CD8-positive, alpha-beta memory T cell (primary cell): Measurements from ENCODE around the gene MARK3. TPM values are rescaled to one million over a fixed set of nuclear protein-coding genes. Genes with fewer than 3 reads are reported as not detected.

ENCODE experiments used
- CTCF ChIA-PET: fragments of 350-600 bp; sonication (Branson Sonifier 250); formaldehyde crosslinking; loops from one replicate; lab custom pipeline; 2021; ENCODE audit warnings: antibody characterized with exemption; lab: Charles Lee
- POLR2A ChIA-PET: fragments of 350-600 bp; sonication (Branson Sonifier 250); formaldehyde crosslinking; loops from one replicate; lab custom pipeline; 2021; ENCODE audit warnings: antibody characterized with exemption; lab: Charles Lee
- DNase-seq, 5 donors: peaks; one replicate each; pipeline versions ENCODE4 v3.0.0 to v3.0.0-alpha.2; 2020 to 2022; ENCODE audit warnings: mixed read lengths in 1 of 5
- H3K27ac ChIP-seq: one replicate; pipeline ENCODE4 v1.7.0; 2013; ENCODE audit warnings: low read depth, mild to moderate bottlenecking, low read length, moderate library complexity
- H3K27me3 ChIP-seq: 2 replicates; pipeline ENCODE4 v1.7.0; 2013; ENCODE audit warnings: low read length, mild to moderate bottlenecking; ENCODE audit not compliant: insufficient read depth, poor library complexity, severe bottlenecking
- H3K36me3 ChIP-seq: 2 replicates; pipeline ENCODE4 v1.7.0; 2013; ENCODE audit warnings: mild to moderate bottlenecking, low read length, moderate library complexity; ENCODE audit not compliant: insufficient read depth
- H3K4me1 ChIP-seq: 2 replicates; pipeline ENCODE4 v1.7.0; 2013; ENCODE audit warnings: mild to moderate bottlenecking, low read length, moderate library complexity; ENCODE audit not compliant: insufficient read depth
- H3K4me3 ChIP-seq: 2 replicates; pipeline ENCODE4 v1.7.0; 2013; ENCODE audit warnings: mild to moderate bottlenecking, low read length
- H3K9me3 ChIP-seq: 2 replicates; pipeline ENCODE4 v1.7.0; 2013; ENCODE audit warnings: mild to moderate bottlenecking, low read length
- H3K27ac Mint-ChIP-seq, 8 donors: one replicate each; pipeline ENCODE4 v1.8.0; 2020 to 2021; ENCODE audit warnings: mixed read lengths in 8 of 8, mild to moderate bottlenecking in 6 of 8, inconsistent platforms in 3 of 8, moderate library complexity in 3 of 8
- H3K27me3 Mint-ChIP-seq, 2 donors: one replicate each; pipeline ENCODE4 v1.8.0; 2020 to 2021; ENCODE audit warnings: mixed read lengths in 2 of 2, mild to moderate bottlenecking in 1 of 2, moderate library complexity in 1 of 2
- H3K36me3 Mint-ChIP-seq, 3 donors: one replicate each; pipeline ENCODE4 v1.8.0; 2020 to 2021; ENCODE audit warnings: mixed read lengths in 3 of 3, inconsistent platforms in 1 of 3, mild to moderate bottlenecking in 1 of 3
- H3K4me1 Mint-ChIP-seq, 3 donors: one replicate each; pipeline ENCODE4 v1.8.0; 2020 to 2021; ENCODE audit warnings: mixed read lengths in 3 of 3, inconsistent platforms in 1 of 3, mild to moderate bottlenecking in 1 of 3
- H3K4me3 Mint-ChIP-seq, 7 donors: one replicate each; pipeline ENCODE4 v1.8.0; 2020 to 2021; ENCODE audit warnings: mixed read lengths in 7 of 7, mild to moderate bottlenecking in 6 of 7, moderate library complexity in 4 of 7, inconsistent platforms in 2 of 7
- H3K9me3 Mint-ChIP-seq, 5 donors: one replicate each; pipeline ENCODE4 v1.8.0; 2020 to 2022; ENCODE audit warnings: mixed read lengths in 5 of 5, mild to moderate bottlenecking in 3 of 5, moderate library complexity in 2 of 5, inconsistent platforms in 1 of 5
- polyA plus RNA-seq: library from polyadenylated mRNA; unstranded; fragments of 300-500 nt; fragmentation: Illumina TruSeq; gene quantifications from one replicate; pipeline ENCODE4 v1.2.3, GENCODE V29; 2021
- total RNA-seq, 2 experiments: library from RNA; stranded (reverse); gene quantifications; one replicate each; pipeline ENCODE4 v1.2.3, GENCODE V29; 2021

Gene MARK3
- total and polyA plus RNA-seq, 3 experiments from 2014 or later = 45.7 to 92.7 (median 91.9) TPM

DNA sequence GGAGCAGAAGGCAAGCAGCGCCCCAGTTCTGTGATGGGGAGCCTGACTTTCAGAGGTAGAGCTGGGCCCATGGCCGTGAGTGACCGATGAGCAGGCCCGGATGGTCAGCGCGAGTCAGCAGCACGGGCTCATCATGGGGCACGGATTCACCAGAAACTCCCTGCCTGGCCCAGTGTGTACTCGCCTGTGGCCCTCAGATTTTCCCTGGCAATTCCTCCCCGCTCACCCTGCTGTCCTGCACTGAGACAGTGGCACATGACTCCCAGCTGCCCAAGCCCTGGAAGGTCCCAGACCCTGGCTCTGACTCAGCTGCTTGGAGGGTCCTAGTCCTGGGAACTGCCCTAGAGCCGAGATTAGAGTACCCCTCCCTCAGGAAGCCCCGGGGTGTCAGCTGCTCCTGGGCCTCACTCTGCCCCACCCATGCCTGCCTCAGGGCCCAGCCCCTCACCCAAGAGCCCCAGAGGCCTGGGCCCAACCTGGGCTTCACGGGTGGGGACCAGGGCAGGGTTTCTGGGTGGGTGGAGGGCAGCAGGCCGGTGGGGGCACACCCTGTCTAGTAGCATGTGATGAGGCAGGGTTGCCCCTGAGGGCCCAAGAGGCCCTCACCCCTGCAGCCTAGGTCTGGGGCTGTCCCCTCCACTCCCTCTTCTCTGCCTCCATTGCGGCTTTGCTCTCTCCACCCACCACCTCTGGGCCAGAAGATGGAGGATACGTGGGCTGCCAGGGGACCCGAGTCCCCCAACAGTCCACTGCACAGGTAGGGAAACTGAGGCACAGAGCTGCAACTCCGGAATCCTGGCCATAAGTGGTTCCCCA is 152.2 kb downstream of the MARK3 start:
- Histone ChIP-seq H3K4me1 (no peaks in the 10 kb centered on the region), H3K36me3 (no peaks in the 10 kb centered on the region), H3K27me3 (no peaks in the 10 kb centered on the region), H3K4me3 (no peak overlapping the region), H3K27ac (no peak overlapping the region), H3K9me3 (no peaks in the 10 kb centered on the region)
- Mint-ChIP-seq H3K27me3 (peaks cover 0 to 2% of the 10 kb centered on the region in 2 donors), H3K27ac (peak overlapping the region in 1 of 8 donors; percentile 39), H3K9me3 (no peaks in the 10 kb centered on the region), H3K4me1 (no peaks in the 10 kb centered on the region), H3K4me3 (no peak overlapping the region), H3K36me3 (peaks cover 0 to 14% (median 0%) of the 10 kb centered on the region in 3 donors)
- DNase-seq = no peak
- CTCF ChIA-PET = interaction anchor here (1.6 kb wide), 1 partner anchor 9 kb away, joined by 5 read pairs; no protein-coding TSS in a partner anchor
- POLR2A ChIA-PET = interaction anchor here (0.5 kb wide), 1 partner anchor 540 kb away, joined by 3 read pairs; no protein-coding TSS in a partner anchor

DNA sequence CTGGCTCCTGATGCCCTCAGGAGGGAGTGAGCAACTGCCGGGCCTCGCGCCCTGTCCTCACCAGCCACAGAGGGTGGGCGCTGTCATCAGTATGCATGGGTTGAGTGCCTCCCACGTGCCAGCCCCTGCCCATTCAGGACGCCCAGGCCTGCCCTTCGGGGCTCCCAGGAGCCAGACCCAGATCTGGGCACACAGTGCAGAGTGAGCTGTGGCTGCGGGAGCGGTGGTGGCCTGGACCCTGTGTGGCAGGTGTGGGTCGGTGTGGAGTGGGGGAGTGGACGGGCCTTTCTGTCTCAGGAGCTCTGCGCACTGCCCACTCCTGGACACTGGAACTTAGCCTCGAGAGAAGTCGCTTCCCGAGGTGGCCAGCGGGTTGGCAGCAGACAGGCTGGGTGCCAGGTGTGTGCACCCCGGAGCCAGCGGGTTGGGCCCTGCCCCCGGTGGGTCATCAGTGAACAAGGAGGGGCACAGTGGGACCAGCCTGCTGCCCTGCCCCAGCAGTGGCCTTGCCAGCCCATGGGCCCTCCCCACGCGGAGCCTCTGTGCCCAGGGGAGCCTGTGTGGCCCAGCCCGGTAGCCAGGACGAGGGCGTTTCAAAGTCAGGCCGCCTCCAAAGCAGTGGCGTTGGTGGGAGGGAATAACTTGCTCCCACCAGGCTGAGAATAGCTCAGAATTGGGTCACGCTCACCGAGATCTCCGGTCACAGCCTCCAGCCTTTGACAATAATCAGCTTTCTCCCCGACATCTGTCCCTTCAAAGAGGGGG is 153.3 kb downstream of the MARK3 start:
- no peaks in the 10 kb centered on the region for H3K36me3 ChIP-seq
- H3K27ac ChIP-seq = no peak overlapping the region
- no peaks in the 10 kb centered on the region for H3K9me3 Mint-ChIP-seq
- no peaks in the 10 kb centered on the region for H3K9me3 ChIP-seq
- no peak for DNase-seq
- H3K4me3 ChIP-seq = no peak overlapping the region
- no peak overlapping the region for H3K27ac Mint-ChIP-seq
- ChIA-PET CTCF (no interaction called here), POLR2A (interaction anchor here (0.8 kb wide), 1 partner anchor 20 kb away, joined by 3 read pairs; no protein-coding TSS in a partner anchor)
- no peaks in the 10 kb centered on the region for H3K4me1 ChIP-seq
- H3K27me3 ChIP-seq = no peaks in the 10 kb centered on the region
- H3K27me3 Mint-ChIP-seq = peaks cover 0 to 2% of the 10 kb centered on the region in 2 donors
- H3K36me3 Mint-ChIP-seq = peaks cover 0 to 13% (median 0%) of the 10 kb centered on the region in 3 donors
- no peak overlapping the region for H3K4me3 Mint-ChIP-seq
- H3K4me1 Mint-ChIP-seq = no peaks in the 10 kb centered on the region

DNA sequence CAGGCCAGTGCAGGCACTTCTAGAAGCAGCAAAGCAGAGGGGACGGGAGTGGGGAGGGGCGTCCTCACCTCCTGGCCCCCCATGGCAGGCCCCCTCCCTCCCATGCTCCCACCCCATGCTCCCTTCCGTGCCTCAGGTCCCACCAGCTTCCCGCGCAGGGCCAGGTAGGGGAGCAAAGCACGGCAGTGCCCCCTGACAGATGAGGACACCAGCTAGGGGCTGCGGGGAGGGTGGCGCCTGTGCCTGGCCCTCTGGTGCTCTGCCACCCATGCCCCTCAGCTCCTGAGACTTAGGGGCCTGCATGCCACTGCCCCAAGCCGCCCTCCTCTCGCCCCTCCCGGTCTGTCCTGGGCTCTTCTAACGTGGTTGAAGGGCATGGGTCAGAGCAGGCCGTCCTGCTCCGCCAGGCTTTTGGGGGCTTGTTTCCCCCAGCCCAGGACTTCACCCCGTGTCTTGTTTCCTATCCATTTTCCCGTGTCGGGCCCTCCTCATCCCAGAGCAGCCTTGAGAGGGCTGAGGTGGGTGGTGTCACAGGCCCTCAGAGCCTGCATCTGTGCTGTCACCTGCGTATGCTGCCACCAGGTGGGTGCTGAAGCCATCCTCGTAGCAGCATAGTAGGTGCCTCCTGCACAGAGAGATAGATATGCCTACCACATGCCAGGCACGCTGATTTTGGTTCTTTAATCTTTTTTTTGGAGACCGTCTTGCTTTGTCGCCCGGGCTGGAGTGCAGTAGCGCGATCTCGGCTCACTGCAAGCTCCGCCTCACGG is 154.0 kb downstream of the MARK3 start:
- Mint-ChIP-seq H3K9me3 (no peaks in the 10 kb centered on the region), H3K4me3 (no peak overlapping the region), H3K27me3 (peaks cover 0 to 2% of the 10 kb centered on the region in 2 donors), H3K36me3 (peaks cover 0 to 6% (median 0%) of the 10 kb centered on the region in 3 donors), H3K27ac (peak overlapping the region in 1 of 8 donors; percentile 57), H3K4me1 (no peaks in the 10 kb centered on the region)
- DNase-seq = no peak
- Histone ChIP-seq H3K4me3 (no peak overlapping the region), H3K4me1 (no peaks in the 10 kb centered on the region), H3K27ac (no peak overlapping the region), H3K36me3 (no peaks in the 10 kb centered on the region), H3K9me3 (no peaks in the 10 kb centered on the region), H3K27me3 (no peaks in the 10 kb centered on the region)
- ChIA-PET POLR2A (interaction anchor here (0.8 kb wide), 1 partner anchor 20 kb away, joined by 3 read pairs; no protein-coding TSS in a partner anchor), CTCF (no interaction called here)

DNA sequence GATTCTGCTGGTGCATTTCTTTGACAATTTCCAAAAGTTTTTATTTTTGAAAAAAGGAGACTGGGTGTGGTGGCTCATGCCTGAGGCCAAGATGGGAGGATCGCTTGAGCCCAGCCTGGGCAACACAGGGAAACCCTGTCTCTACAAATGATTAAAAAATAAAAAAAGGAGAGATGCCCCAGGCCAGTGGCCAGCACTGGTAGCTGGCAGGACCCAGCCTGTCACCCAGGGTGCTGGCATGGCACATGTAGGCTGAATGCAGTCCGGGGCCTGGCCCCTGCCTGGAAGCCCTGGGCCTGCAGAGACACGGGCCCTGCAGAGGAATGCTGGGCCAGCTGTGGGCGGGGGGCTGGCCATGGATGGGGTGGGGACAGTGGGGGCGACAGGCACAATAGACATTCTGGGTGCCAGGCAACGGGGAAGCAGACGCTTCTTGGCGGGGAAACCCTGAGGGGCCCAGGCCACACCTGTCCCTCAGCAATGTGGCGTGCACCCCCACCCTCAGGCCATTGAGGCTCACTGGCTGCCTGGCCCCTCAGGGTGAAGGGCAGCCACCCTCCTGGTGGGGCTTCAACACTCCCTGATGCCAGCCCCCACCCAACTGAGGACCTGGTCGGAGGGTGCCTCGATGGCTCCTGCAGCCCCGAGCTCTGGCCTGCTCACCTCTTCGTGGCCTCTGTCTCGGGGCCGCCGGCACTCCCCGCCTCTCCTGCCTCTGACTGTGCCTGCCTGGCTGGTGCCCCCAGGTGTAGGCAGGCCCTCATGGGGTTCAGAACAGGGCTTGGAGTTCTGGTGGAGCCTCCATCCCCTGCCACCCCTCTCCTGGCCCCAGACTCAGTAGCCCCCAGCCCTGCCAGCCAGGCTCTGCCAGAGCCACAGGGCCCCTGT is 155.8 kb downstream of the MARK3 start:
- H3K27ac ChIP-seq = no peak overlapping the region
- no peaks in the 10 kb centered on the region for H3K36me3 ChIP-seq
- ChIA-PET CTCF (interaction anchor here (1.2 kb wide), 1 partner anchor 22 kb away, joined by 4 read pairs; no protein-coding TSS in a partner anchor), POLR2A (no interaction called here)
- no peak for DNase-seq
- H3K4me3 ChIP-seq = no peak overlapping the region
- Mint-ChIP-seq H3K27ac (peak overlapping the region in 1 of 8 donors; percentile 33), H3K9me3 (no peaks in the 10 kb centered on the region), H3K4me1 (no peaks in the 10 kb centered on the region), H3K4me3 (no peak overlapping the region), H3K36me3 (no peaks in the 10 kb centered on the region), H3K27me3 (peaks cover 0 to 2% of the 10 kb centered on the region in 2 donors)
- no peaks in the 10 kb centered on the region for H3K4me1 ChIP-seq
- no peaks in the 10 kb centered on the region for H3K27me3 ChIP-seq
- H3K9me3 ChIP-seq = no peaks in the 10 kb centered on the region

DNA sequence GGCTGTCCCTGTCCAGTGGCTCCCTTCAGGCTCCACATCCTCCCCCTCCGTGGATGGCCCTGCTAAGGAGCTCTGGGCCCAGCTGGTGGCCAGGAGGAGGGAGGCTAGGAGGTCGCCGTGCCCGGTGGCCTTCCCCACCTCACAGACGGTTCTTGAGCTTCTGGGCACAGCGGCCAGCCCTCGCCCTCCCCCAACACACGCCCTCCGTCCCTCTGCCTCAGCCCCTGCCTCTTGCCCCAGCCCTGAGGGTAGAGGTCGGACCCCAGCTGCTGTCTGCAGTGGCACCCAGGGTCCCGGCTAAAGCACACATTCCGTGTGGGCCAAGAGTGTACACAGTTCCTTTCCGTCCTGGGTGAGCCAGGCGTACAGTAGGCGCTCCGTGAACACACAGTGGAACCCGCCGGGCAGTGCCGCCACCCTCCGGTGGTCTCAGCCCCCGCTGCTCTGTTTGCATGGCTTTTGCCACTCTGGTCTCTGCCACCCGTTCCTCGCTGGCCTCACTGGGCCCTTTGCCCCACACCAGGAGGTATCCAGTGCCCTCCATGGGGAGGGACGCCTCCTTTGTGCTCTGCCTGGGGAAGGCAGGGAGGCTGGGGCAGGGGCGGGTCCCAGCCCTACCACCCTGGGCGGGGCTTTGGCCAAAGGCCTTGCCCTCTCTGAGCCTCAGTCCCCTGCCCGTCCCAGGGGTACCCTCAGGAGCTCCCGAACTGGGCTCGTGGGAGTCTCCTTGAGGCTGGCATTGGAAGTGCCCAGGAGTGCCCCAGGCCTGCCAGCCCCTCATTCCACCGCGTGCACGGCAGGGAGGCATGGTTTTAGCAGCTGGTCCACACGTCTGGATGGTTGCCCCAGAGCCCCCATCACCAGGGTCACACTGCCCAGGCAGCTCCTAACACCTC is 156.7 kb downstream of the MARK3 start:
- ChIA-PET CTCF (no interaction called here), POLR2A (no interaction called here)
- Mint-ChIP-seq H3K27ac (peak overlapping the region in 1 of 8 donors; percentile 33), H3K36me3 (no peaks in the 10 kb centered on the region), H3K27me3 (peaks cover 0 to 2% of the 10 kb centered on the region in 2 donors), H3K4me3 (no peak overlapping the region), H3K9me3 (no peaks in the 10 kb centered on the region), H3K4me1 (peaks cover 0 to 6% (median 0%) of the 10 kb centered on the region in 3 donors)
- Histone ChIP-seq H3K4me1 (no peaks in the 10 kb centered on the region), H3K36me3 (no peaks in the 10 kb centered on the region), H3K27me3 (no peaks in the 10 kb centered on the region), H3K4me3 (no peak overlapping the region), H3K9me3 (no peaks in the 10 kb centered on the region), H3K27ac (no peak overlapping the region)
- DNase-seq = no peak

DNA sequence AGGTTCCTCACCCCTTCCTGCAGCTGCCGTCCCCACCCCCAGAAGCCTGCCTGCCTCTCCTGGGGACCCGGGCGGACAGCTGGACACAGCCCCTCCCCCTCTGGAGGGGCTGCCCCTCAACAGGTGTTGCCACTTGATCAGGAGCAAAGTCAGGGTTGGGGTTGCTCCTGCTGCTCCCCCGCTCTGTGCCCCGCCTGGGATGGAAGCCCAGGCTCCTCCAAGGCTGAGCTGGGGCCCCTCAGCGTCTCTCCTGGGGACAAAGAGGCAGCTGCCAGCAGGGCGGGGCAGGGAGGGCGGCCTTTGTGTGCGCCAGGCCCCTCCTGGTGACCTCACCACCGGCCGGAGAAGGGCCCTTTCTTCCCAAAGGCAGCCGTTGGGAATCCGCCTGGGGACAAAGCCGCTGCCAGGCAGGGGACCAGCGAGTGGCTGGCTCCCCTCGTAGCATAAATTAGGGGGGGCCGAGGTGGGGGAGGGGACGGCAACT is 157.4 kb downstream of the MARK3 start:
- ChIA-PET POLR2A (no interaction called here), CTCF (no interaction called here)
- no peaks in the 10 kb centered on the region for H3K27me3 ChIP-seq

More for the DNA sequence above, 157.4 kb downstream of the MARK3 start:
- Histone ChIP-seq H3K9me3 (no peaks in the 10 kb centered on the region), H3K4me1 (no peaks in the 10 kb centered on the region), H3K36me3 (no peaks in the 10 kb centered on the region), H3K27ac (no peak overlapping the region), H3K4me3 (no peak overlapping the region)
- peaks cover 0 to 6% (median 0%) of the 10 kb centered on the region in 3 donors for H3K4me1 Mint-ChIP-seq
- no peaks in the 10 kb centered on the region for H3K9me3 Mint-ChIP-seq
- H3K36me3 Mint-ChIP-seq = no peaks in the 10 kb centered on the region
- no peak for DNase-seq
- H3K4me3 Mint-ChIP-seq = no peak overlapping the region
- H3K27me3 Mint-ChIP-seq = peaks cover 0 to 2% of the 10 kb centered on the region in 2 donors
- no peak overlapping the region for H3K27ac Mint-ChIP-seq
